Measurements from ENCODE around the gene TMEM121.
"Not testable (repeated sequence)": the region's sequence is repeated elsewhere in the genome, so short reads cannot be mapped to it uniquely, and the experiment has no call there.

Gene TMEM121

GRCh38 chr14:105570482-105570881 lies 44.1 kb downstream of the TMEM121 start:
- no peak for DNase-seq

- DNase-seq: not testable (repeated sequence)
Observed at GRCh38 chr14:105571181-105571951, 45.0 kb downstream of the TMEM121 start.

DNA sequence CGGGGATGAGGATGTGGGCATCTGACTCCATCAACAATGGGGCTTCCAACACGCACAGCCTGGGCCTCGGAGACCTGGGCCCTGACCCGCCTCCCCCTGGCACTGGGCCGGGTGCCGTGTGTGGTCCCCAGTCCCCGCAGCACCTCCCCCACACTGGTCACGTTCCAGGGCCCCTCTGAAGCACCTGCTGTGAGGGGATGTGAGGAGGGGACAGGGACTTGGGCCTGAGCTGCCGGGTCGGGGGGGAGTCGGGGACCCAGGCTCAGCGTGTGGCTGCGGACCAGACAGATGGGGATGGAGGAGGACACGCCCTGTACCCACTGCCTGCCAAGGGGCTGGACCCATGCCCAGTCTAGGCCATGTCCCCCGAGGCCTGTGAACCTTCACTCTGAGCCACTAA lies 45.7 kb downstream of the TMEM121 start:
- not testable (repeated sequence) for DNase-seq

DNA sequence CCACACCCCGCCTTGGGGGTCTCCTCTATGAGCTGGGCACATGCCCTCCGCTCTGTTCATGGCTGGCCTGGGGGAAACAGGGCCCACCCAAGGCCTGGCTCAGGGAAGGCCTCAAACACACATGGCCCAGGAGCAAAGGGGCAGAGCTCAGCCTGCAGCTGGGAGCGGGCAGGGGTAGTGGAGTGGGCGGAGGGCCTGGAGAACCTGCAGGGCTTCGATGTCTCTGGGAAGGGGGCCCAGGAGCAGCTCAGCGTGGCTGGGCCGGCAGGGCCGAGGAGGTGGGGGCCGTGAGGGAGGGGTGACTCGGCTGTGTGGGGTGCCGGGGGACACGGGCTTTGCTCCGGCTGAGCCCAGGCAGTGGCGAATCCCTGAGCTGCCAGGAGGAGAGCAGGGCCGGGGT lies 47.5 kb downstream of the TMEM121 start:
- not testable (repeated sequence) for DNase-seq

- DNase-seq: not testable (repeated sequence)
Observed at GRCh38 chr14:105574411-105574810, 48.0 kb downstream of the TMEM121 start.

DNA sequence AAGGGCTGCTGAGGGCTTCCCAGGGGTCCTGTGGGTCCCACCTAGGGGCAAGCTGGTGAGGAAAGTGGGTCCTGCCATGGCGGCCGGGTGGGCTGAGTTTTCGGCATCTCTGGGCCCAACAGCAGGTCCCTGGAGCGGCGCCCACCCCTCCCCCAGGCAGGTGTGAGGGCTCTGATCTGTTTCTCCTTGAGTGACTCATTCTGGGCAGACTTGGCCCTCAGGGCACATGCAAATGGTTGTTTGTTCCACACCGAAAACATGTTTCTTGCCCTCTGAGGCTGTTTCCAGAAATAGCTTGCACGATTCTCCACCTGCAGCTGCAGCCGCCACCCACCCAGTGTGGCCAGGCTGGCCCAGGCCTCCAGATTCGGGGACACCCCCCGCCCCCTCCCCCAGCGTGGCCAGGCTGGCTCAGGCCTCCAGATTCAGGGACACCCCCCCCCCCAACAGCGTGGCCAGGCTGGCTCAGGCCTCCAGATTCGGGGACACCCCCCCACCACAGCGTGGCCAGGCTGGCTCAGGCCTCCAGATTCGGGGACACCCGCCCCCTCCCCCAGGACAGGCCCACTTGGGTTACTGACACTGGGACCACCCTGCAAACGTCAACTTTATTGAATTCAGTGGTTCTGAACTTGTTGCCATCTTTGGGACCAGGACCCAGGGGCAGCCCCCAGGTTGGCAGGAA lies 48.8 kb downstream of the TMEM121 start:
- not testable (repeated sequence) for DNase-seq

GRCh38 chr14:105576525-105577088 lies 50.2 kb downstream of the TMEM121 start:
- DNase-seq: no peak

DNA sequence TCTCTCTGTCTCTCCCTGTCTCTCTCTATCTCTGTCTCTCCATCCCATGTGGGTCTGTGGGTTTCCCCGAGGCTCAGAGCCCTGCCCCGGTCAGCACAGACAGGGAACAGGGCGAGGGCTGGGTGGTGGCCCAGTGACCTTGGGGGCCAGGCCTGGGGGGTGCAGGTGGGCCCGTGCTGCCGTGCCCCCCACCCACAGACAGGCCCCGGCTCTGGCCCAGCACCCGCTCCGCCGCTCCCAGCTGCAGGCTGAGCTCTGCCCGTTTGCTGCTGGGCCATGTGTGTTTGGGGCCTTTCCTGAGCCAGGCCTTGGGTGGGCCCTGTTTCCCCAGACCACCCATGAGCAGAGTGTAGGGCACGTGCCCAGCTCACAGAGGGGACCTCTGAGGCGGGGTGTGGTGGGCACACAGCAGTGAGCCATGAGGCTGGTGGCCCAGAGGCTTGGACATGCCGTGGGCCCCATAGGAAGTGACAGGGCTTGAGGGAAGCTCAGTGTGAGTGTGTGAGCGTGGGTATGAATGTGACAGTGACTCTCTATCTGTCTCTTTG lies 51.0 kb downstream of the TMEM121 start:
- no peak for DNase-seq

DNA sequence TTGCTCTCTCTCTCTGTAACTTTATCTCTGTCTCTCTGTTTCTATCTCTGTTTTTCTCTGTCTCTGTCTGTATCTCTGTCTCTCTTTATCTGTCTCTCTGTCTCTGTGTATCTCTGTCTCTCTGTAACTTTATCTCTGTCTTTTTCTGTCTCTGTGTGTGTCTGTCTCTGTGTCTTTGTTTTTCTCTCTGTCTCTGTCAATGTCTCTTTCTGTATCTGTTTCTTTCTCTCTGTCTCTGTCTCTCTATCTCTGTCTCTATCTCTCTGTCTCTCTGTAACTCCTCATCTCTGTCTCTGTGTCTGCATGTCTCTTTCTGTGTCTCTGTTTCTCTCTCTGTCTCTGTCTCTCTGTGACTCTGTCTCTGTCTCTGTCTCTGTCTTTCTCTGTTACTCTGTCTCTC lies 51.7 kb downstream of the TMEM121 start:
- no peak for DNase-seq

DNA sequence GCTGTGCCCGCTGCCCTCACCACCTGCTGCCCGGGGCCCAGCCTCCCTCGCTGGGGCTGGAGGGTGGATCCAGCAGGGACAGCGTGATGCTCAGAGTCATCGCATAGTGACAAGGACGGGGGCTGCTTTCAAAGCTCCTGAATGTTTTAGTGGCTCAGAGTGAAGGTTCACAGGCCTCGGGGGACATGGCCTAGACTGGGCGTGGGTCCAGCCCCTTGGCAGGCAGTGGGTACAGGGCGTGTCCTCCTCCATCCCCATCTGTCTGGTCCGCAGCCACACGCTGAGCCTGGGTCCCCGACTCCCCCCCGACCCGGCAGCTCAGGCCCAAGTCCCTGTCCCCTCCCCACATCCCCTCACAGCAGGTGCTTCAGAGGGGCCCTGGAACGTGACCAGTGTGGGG lies 52.8 kb downstream of the TMEM121 start:
- DNase-seq: not testable (repeated sequence)

Measured in fibroblast of skin of scalp (primary cell).